ENCODE results near the gene SLC16A10.

DNA sequence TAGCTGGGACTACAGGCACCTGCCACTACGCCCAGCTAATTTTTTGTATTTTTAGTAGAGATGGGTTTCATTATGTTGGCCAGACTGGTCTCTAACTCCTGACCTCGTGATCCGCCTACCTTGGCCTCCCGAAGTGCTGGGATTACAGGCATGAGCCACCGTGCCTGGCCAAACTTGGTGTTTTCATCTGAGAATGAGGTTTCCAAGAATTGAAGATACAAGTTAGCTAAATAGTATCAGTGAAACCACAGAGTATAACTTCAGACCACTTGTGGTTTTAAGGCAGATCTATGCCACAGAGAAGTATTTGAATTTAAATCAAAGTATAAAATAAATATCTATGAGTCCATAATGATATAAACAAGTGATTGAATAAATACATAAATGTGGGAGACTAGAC lies 70.1 kb downstream of the SLC16A10 start:
- TF ChIP-seq, protein P1, sequence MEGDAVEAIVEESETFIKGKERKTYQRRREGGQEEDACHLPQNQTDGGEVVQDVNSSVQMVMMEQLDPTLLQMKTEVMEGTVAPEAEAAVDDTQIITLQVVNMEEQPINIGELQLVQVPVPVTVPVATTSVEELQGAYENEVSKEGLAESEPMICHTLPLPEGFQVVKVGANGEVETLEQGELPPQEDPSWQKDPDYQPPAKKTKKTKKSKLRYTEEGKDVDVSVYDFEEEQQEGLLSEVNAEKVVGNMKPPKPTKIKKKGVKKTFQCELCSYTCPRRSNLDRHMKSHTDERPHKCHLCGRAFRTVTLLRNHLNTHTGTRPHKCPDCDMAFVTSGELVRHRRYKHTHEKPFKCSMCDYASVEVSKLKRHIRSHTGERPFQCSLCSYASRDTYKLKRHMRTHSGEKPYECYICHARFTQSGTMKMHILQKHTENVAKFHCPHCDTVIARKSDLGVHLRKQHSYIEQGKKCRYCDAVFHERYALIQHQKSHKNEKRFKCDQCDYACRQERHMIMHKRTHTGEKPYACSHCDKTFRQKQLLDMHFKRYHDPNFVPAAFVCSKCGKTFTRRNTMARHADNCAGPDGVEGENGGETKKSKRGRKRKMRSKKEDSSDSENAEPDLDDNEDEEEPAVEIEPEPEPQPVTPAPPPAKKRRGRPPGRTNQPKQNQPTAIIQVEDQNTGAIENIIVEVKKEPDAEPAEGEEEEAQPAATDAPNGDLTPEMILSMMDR (conservative IDR thresholded peaks at IDR 0.05; ENCODE audit: low read depth, low read length): no peak
- no peak for TF ChIP-seq EZH2 (IDR thresholded peaks at IDR 0.05; ENCODE audit: low read length, unreplicated experiment)

Data from PC-3 (cell line).